ENCODE measurements around the gene SLC30A1. TPM values are rescaled to one million over a fixed set of nuclear protein-coding genes. Genes with fewer than 3 reads are reported as not detected.
"Not testable (repeated sequence)": the region's sequence is repeated elsewhere in the genome, so short reads cannot be mapped to it uniquely, and the experiment has no call there.

The SLC30A1 gene
- total RNA-seq, 2 donors from 2014 or later, result 18.5 to 28.0 TPM

DNA sequence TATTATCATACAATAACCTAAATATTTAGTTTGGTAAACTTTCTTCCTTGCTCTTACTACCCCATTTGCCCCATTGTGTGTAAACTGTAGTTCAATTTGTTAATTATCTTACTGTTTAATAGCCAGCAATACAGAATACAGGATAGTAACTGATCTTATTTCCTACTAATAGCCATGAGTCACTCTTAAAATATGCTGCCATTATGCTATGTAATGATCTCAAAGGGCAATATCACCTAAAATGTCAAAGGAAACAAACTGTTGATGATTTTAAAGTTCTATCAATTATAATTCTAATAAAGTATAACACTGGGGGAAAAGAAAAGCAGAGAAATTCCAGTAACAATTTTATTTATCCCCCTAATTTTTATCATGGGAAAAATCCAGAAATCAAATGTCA, 4.3 kb downstream of the SLC30A1 start:
- TF ChIP-seq, protein P1, sequence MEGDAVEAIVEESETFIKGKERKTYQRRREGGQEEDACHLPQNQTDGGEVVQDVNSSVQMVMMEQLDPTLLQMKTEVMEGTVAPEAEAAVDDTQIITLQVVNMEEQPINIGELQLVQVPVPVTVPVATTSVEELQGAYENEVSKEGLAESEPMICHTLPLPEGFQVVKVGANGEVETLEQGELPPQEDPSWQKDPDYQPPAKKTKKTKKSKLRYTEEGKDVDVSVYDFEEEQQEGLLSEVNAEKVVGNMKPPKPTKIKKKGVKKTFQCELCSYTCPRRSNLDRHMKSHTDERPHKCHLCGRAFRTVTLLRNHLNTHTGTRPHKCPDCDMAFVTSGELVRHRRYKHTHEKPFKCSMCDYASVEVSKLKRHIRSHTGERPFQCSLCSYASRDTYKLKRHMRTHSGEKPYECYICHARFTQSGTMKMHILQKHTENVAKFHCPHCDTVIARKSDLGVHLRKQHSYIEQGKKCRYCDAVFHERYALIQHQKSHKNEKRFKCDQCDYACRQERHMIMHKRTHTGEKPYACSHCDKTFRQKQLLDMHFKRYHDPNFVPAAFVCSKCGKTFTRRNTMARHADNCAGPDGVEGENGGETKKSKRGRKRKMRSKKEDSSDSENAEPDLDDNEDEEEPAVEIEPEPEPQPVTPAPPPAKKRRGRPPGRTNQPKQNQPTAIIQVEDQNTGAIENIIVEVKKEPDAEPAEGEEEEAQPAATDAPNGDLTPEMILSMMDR (IDR thresholded peaks at IDR 0.05), result no peak
- Histone ChIP-seq H3K9ac (ENCODE audit: low read depth in 2 of 2, low read length in 2 of 2) (no peak overlapping the region), H3K36me3 (no peaks in the 10 kb centered on the region), H3K9me3 (no peaks in the 10 kb centered on the region), H3K4me1 (no peaks in the 10 kb centered on the region), H3K27ac (no peak overlapping the region), H3K4me3 (no peak overlapping the region), H3K27me3 (no peaks in the 10 kb centered on the region)
- DNase-seq, result no peak
- intact Hi-C loops (cut with DNase I), result loop anchor here (5.0 kb wide), 1 partner anchor 78 kb away; no protein-coding TSS in a partner anchor

DNA sequence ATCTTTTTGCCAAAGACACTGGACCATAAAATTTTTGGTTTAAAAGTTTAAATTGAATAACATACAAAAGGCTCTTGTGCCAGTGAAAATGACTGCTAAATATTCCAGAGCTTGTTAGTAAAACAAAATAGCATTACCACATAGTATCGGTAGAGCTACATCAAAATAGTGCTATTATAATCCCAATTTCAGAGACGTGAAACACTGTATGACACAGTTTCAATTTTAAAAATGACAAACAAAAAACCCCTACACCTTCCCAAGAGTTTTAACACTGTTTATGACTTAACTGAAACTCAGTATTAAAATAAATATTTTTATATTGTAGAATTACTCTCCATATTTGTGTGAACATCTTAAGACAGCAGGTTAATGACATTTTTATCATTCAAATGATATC, 7.0 kb downstream of the SLC30A1 start:
- H3K27ac ChIP-seq, result no peak overlapping the region
- H3K36me3 ChIP-seq, result no peaks in the 10 kb centered on the region
- H3K4me1 ChIP-seq, result no peaks in the 10 kb centered on the region
- no peak for DNase-seq
- no peaks in the 10 kb centered on the region for H3K27me3 ChIP-seq
- no peaks in the 10 kb centered on the region for H3K9me3 ChIP-seq
- intact Hi-C loops (cut with DNase I), result no loop called here
- no peak overlapping the region for H3K9ac ChIP-seq (ENCODE audit: low read depth in 2 of 2, low read length in 2 of 2)
- H3K4me3 ChIP-seq, result no peak overlapping the region
- TF ChIP-seq, protein P1 (IDR thresholded peaks at IDR 0.05), result no peak

DNA sequence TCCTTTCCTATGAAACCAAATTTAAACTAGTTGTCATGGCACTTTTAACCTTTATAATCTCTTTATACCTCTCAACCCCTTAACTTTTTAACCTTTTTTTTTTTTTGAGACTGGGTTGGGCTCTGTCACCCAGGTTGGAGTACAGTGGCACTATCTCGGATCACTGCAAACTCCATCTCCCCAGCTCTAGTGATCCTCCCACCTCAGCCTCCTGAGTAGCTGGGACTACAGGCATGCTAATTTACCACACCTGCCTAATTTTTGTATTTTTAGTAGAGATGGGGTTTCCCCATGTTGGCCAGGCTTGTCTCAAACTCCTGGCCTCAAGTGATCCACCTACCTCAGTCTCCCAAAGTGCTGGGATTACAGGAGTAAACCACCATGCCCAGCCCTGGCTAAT, 8.6 kb downstream of the SLC30A1 start:
- H3K27me3 ChIP-seq; H3K36me3 ChIP-seq; H3K4me1 ChIP-seq; H3K9ac ChIP-seq (ENCODE audit: low read depth in 2 of 2, low read length in 2 of 2); H3K27ac ChIP-seq; DNase-seq; H3K9me3 ChIP-seq; H3K4me3 ChIP-seq; intact Hi-C loops (cut with DNase I): not testable (repeated sequence)

DNA sequence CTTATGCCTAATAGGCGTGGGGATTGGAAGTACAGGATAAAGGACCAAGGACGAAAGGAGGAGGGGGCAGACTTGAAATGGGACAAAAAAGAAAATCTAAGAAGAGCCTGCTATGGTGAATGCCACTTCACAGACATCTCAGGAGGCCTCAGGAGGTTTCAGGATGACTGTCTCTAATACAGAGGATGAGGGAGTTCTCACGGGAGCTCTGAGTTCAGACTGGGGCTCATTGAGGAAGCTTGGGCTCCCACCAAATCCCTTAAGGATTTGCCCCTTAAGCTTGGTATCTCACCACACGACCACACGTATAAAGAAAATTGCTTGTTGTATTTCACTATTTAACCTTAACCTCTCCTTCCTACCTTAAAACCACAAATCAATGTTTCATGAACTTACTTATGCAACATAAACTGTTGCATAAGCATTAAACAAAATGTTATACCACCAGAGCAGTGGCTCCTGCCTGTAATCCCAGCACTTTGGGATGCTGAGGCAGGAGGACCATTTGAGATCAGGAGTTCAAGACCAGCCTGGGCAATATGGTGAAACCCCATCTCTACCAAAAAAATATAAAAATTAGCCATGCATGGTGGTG, 12.4 kb downstream of the SLC30A1 start:
- TF ChIP-seq, protein P1 (IDR thresholded peaks at IDR 0.05), result no peak
- DNase-seq, result no peak
- Histone ChIP-seq H3K9ac (ENCODE audit: low read depth in 2 of 2, low read length in 2 of 2) (no peak overlapping the region), H3K36me3 (no peaks in the 10 kb centered on the region), H3K27me3 (no peaks in the 10 kb centered on the region), H3K27ac (no peak overlapping the region), H3K9me3 (no peaks in the 10 kb centered on the region), H3K4me3 (no peak overlapping the region), H3K4me1 (no peaks in the 10 kb centered on the region)
- intact Hi-C loops (cut with DNase I), result no loop called here

DNA sequence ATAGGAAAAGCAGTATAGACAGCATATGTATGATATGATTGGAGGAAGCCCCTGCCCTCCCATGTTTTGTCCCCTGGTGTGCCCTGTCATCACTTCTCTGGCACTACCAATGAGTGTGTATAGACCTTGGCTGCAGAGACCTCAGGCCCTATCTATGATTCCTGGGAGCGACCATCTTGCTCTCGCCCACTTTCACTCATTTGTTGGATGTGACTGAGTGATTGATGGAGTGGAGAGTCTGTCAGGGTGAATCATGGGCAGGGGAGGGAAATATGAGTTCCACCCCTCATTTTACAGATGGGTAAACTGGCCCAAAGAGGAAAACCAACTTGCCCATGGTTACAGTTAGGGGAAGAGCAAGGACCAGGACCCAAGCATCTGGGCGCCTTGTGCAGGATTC, 14.9 kb downstream of the SLC30A1 start:
- Histone ChIP-seq H3K4me3 (no peak overlapping the region), H3K36me3 (no peaks in the 10 kb centered on the region), H3K4me1 (no peaks in the 10 kb centered on the region), H3K9ac (ENCODE audit: low read depth in 2 of 2, low read length in 2 of 2) (no peak overlapping the region), H3K27ac (no peak overlapping the region), H3K27me3 (no peaks in the 10 kb centered on the region), H3K9me3 (no peaks in the 10 kb centered on the region)
- no peak for DNase-seq
- intact Hi-C loops (cut with DNase I), result no loop called here
- TF ChIP-seq, protein P1 (IDR thresholded peaks at IDR 0.05), result no peak

DNA sequence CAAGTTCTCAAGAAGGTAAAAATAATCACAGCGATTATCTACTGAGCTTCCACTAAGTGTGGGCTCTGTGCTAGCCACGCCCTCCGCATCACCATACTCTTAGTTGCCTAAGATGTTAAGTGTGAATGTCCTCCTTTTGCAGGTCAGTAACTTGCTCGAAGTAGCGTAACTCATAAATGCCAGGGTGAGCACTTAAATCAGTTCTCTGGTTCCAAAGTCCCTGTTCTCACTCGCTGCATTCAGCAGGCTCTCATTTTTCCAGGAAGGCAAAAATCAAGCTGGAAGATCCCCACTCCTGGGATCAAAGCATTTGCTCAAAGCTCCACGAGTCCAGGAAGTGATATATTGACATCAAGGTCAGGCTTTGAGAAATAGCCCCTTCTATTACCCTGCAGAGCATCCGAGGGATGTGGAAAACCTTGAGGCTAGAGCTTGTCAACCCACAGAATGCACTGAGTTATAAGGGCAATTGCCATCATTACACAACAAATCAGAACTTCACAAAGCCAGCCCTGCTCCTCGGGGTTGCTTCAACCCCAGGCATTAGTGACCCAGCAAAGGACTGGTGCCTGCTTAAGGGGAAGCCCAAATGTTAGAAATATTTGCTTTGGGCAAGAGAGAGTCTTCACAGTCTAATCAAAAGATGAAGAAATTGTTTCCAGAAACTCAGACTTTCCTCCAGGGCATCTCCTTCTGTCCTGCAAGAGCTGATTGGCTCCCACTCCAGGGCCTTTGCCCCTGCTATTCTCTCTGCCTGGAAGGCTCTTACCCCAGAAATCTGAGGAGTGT, 19.5 kb downstream of the SLC30A1 start:
- no peaks in the 10 kb centered on the region for H3K4me1 ChIP-seq
- H3K4me3 ChIP-seq, result no peak overlapping the region
- H3K9me3 ChIP-seq, result no peaks in the 10 kb centered on the region
- TF ChIP-seq, protein P1 (IDR thresholded peaks at IDR 0.05), result no peak
- H3K36me3 ChIP-seq, result no peaks in the 10 kb centered on the region
- DNase-seq, result no peak
- H3K9ac ChIP-seq (ENCODE audit: low read depth in 2 of 2, low read length in 2 of 2), result no peak overlapping the region
- intact Hi-C loops (cut with DNase I), result no loop called here
- no peak overlapping the region for H3K27ac ChIP-seq
- no peaks in the 10 kb centered on the region for H3K27me3 ChIP-seq

Data from colonic mucosa (tissue), 4 donors.